K562 (cell line): ENCODE results near the gene CD164. TPM values are rescaled to one million over a fixed set of nuclear protein-coding genes. Genes with fewer than 3 reads are reported as not detected.

Experiments used
- ARID3A ChIP-seq: IDR thresholded peaks from 2 replicates; pipeline ENCODE4 v1.6.1; 2012; ENCODE audit warnings: low read depth, low read length, improper control_type of control experiment, borderline replicate concordance
- DIDO1 ChIP-seq: fragments of 450-650 bp; IDR thresholded peaks from 2 replicates; pipeline ENCODE4 v1.6.1; 2016; ENCODE audit warnings: low read depth, missing biosample characterization, missing genetic modification characterization
- ESRRB ChIP-seq: fragments of 250-450 bp; sonication (Bioruptor Pico); IDR thresholded peaks from 2 replicates; pipeline ENCODE4 v1.5.0; 2020; ENCODE audit warnings: mild to moderate bottlenecking, moderate library complexity, borderline replicate concordance
- FOXJ3 ChIP-seq: sonication (generic); formaldehyde crosslinking; IDR thresholded peaks from 2 replicates; pipeline ENCODE4 v1.4.0; 2020; ENCODE audit warnings: mild to moderate bottlenecking, missing genetic modification reagents
- GABPB2 ChIP-seq: fragments of 250-450 bp; sonication (Bioruptor Pico); conservative IDR thresholded peaks from 2 replicates; pipeline ENCODE4 v1.5.1; 2021; ENCODE audit warnings: mild to moderate bottlenecking
- HDGF ChIP-seq: fragments of 450-650 bp; IDR thresholded peaks from 2 replicates; pipeline ENCODE4 v1.6.1; 2016
- KLF10 ChIP-seq: fragments of 250-450 bp; sonication (Bioruptor Pico); IDR thresholded peaks from 2 replicates; pipeline ENCODE4 v1.6.1; 2021; ENCODE audit warnings: matching md5 sums
- LARP7 ChIP-seq: fragments of 450-650 bp; IDR thresholded peaks from 2 replicates; pipeline ENCODE4 v1.6.1; 2016
- MAX ChIP-seq: sonication (generic); formaldehyde crosslinking; IDR thresholded peaks from 2 replicates; pipeline ENCODE4 v1.9.0; 2022; ENCODE audit warnings: mild to moderate bottlenecking, missing genetic modification reagents
- NFIX ChIP-seq: fragments of 250-450 bp; sonication (Bioruptor Pico); IDR thresholded peaks from 2 replicates; pipeline ENCODE4 v1.4.0; 2020; ENCODE audit warnings: low read depth, mild to moderate bottlenecking, moderate library complexity
- NRF1 ChIP-seq, 2 experiments: fragments of 450-650 bp; IDR thresholded peaks in 1 of 2; conservative IDR thresholded peaks in 1 of 2; 2 replicates each; pipeline ENCODE4 v1.6.1; 2014; ENCODE audit warnings: mild to moderate bottlenecking in 2 of 2
- PRMT5 ChIP-seq: sonication (generic); formaldehyde crosslinking; IDR thresholded peaks from 2 replicates; pipeline ENCODE4 v1.5.0; 2020; ENCODE audit warnings: missing genetic modification reagents
- STAG1 ChIP-seq: sonication (generic); formaldehyde crosslinking; IDR thresholded peaks from 2 replicates; pipeline ENCODE4 v1.5.0; 2020; ENCODE audit warnings: missing genetic modification reagents, borderline replicate concordance
- SUPT5H ChIP-seq: fragments of 450-650 bp; IDR thresholded peaks from 2 replicates; pipeline ENCODE4 v1.6.1; 2016
- TCF7 ChIP-seq: sonication (generic); IDR thresholded peaks from 2 replicates; pipeline ENCODE4 v1.6.1; 2016; ENCODE audit warnings: antibody characterized with exemption, borderline replicate concordance
- ZMIZ1 ChIP-seq, 2 experiments: fragments of 150-350 bp in 1 of 2; IDR thresholded peaks; 2 replicates each; pipeline ENCODE4 v1.6.1; 2012 to 2016; ENCODE audit warnings: low read depth in 2 of 2, low read length in 2 of 2, mild to moderate bottlenecking in 1 of 2, moderate library complexity in 1 of 2
- ZNF311 ChIP-seq: fragments of 250-450 bp; sonication (Bioruptor Pico); IDR thresholded peaks from 2 replicates; pipeline ENCODE4 v1.4.0; 2020; ENCODE audit warnings: mild to moderate bottlenecking, moderate library complexity
- ZNF717 ChIP-seq: fragments of 250-450 bp; sonication (Bioruptor Pico); IDR thresholded peaks from 2 replicates; pipeline ENCODE4 v1.5.0; 2021
- polyA plus RNA-seq, 8 experiments: library from polyadenylated mRNA; depleted of rRNA in 4 of 8; stranded (reverse) in 5 of 8; unstranded in 3 of 8; fragments of >200 nt; fragmentation: Nextera tagmentation in 2 of 8; fragmentation: Illumina TruSeq in 1 of 8; extraction: Ambion mirVana in 2 of 8; extraction: Trizol in 1 of 8; gene quantifications; 2 replicates each; pipeline versions ENCODE4 v1.2.1 to v1.2.3, GENCODE V29; 2011 to 2014; ENCODE audit warnings: inconsistent platforms in 1 of 8, missing spikeins in 1 of 8
- total RNA-seq, 7 experiments: library from RNA; depleted of rRNA in 6 of 7; stranded (reverse); fragments of >200 nt in 6 of 7; fragmentation: Illumina TruSeq in 2 of 7; extraction: Trizol in 2 of 7; gene quantifications; 2 replicates each; pipeline versions ENCODE4 v1.2.1 to v1.2.3, GENCODE V29; 2011 to 2021; ENCODE audit warnings: low replicate concordance in 1 of 7
- TF ChIP-seq, protein P1 (sequence below): fragments of 250-450 bp; sonication (Bioruptor Pico); IDR thresholded peaks from 2 replicates; pipeline ENCODE4 v1.5.0; 2021
- TF ChIP-seq, protein P2 (sequence below): fragments of 450-650 bp; conservative IDR thresholded peaks from 2 replicates; pipeline ENCODE4 v1.6.1; 2016; ENCODE audit warnings: missing genetic modification characterization, low read depth, mild to moderate bottlenecking, missing compliant biosample characterization, moderate library complexity

Gene CD164
- total and polyA plus RNA-seq, 9 of the 15 experiments (the other 6 are each of a cell fraction or from before 2014, with no cell fraction given), result 79.5 to 317 (median 165) TPM

- TF ChIP-seq ARID3A, result no peak
- TF ChIP-seq ZMIZ1 (IDR thresholded peaks at IDR 0.05; ENCODE audit: low read depth in 2 of 2, low read length in 2 of 2), result peak in 1 of 2 experiments; percentile 61; a peak in 1 of 4 replicates
- TF ChIP-seq DIDO1, result peak; percentile 40; the same call in 1 of the 2 replicates
- TF ChIP-seq, protein P1, sequence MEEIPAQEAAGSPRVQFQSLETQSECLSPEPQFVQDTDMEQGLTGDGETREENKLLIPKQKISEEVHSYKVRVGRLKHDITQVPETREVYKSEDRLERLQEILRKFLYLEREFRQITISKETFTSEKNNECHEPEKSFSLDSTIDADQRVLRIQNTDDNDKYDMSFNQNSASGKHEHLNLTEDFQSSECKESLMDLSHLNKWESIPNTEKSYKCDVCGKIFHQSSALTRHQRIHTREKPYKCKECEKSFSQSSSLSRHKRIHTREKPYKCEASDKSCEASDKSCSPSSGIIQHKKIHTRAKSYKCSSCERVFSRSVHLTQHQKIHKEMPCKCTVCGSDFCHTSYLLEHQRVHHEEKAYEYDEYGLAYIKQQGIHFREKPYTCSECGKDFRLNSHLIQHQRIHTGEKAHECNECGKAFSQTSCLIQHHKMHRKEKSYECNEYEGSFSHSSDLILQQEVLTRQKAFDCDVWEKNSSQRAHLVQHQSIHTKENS (CRISPR knock-in tag), result no peak
- TF ChIP-seq HDGF, result no peak
- no peak for TF ChIP-seq KLF10
- no peak for TF ChIP-seq TCF7
- TF ChIP-seq PRMT5 (CRISPR knock-in tag), result no peak
- TF ChIP-seq, protein P2, sequence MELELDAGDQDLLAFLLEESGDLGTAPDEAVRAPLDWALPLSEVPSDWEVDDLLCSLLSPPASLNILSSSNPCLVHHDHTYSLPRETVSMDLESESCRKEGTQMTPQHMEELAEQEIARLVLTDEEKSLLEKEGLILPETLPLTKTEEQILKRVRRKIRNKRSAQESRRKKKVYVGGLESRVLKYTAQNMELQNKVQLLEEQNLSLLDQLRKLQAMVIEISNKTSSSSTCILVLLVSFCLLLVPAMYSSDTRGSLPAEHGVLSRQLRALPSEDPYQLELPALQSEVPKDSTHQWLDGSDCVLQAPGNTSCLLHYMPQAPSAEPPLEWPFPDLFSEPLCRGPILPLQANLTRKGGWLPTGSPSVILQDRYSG (tag), result no peak
- no peak for TF ChIP-seq ZNF717 (CRISPR knock-in tag)
- TF ChIP-seq FOXJ3 (CRISPR knock-in tag), result no peak
- no peak for TF ChIP-seq STAG1 (CRISPR knock-in tag)
- TF ChIP-seq LARP7, result no peak
- TF ChIP-seq GABPB2 (CRISPR knock-in tag), result no peak
- no peak for TF ChIP-seq ZNF311
- peak; percentile 74 for TF ChIP-seq MAX
- TF ChIP-seq ESRRB, result no peak
- peak; percentile 66 to 75 for TF ChIP-seq NRF1 (conservative IDR thresholded peaks at IDR 0.05 in 1 of 2, IDR thresholded peaks at IDR 0.05 in 1 of 2)
- TF ChIP-seq NFIX (CRISPR knock-in tag), result no peak
- peak; percentile 97 for TF ChIP-seq SUPT5H
Measured at GRCh38 chr6:109381747-109382575, at the start of gene CD164 (continued).
